SJSA1 (cell line): ENCODE data around the gene OR10A6. TPM values are rescaled to one million over a fixed set of nuclear protein-coding genes. Genes with fewer than 3 reads are reported as not detected.

Experiments used
- DNase-seq, 2 experiments: peaks; one replicate each; pipeline ENCODE4 v3.0.0-alpha.2; 2015 to 2020; ENCODE audit warnings: low spot score in 2 of 2, low read depth in 1 of 2
- H3K27ac ChIP-seq: fragments of 250-450 bp; sonication (Bioruptor Pico); 2 replicates; pipeline ENCODE4 v1.5.1; 2020; ENCODE audit warnings: mild to moderate bottlenecking, moderate library complexity
- H3K27me3 ChIP-seq: fragments of 250-450 bp; sonication (Bioruptor Pico); replicated peaks from 2 replicates; pipeline ENCODE4 v1.5.1; 2020; ENCODE audit warnings: mild to moderate bottlenecking, moderate library complexity
- H3K36me3 ChIP-seq: fragments of 250-450 bp; sonication (Bioruptor Pico); 2 replicates; pipeline ENCODE4 v1.5.1; 2020; ENCODE audit warnings: mild to moderate bottlenecking
- H3K4me1 ChIP-seq: fragments of 250-450 bp; sonication (Bioruptor Pico); replicated peaks from 2 replicates; pipeline ENCODE4 v1.6.1; 2021; ENCODE audit warnings: mild to moderate bottlenecking
- H3K4me3 ChIP-seq: fragments of 250-450 bp; sonication (Bioruptor Pico); 2 replicates; pipeline ENCODE4 v1.5.1; 2020; ENCODE audit warnings: mild to moderate bottlenecking
- H3K9me3 ChIP-seq: fragments of 250-450 bp; sonication (Bioruptor Pico); replicated peaks from 2 replicates; pipeline ENCODE4 v1.5.1; 2020; ENCODE audit warnings: mild to moderate bottlenecking
- total RNA-seq: library from RNA; depleted of rRNA; stranded (reverse); fragments of >200 nt; shearing (Covaris generic); gene quantifications from 2 replicates; pipeline ENCODE4 v1.2.3, GENCODE V29; 2014; rRNA removed

Gene OR10A6
- total RNA-seq, 1 experiment from 2014 or later, result not detected

GRCh38 chr11:7882860-7883259 is 48.2 kb downstream of the OR10A6 start:
- no peak overlapping the region for H3K27ac ChIP-seq
- H3K4me3 ChIP-seq, result no peak overlapping the region
- DNase-seq, result no peak
- H3K4me1 ChIP-seq, result no peaks in the 10 kb centered on the region
- H3K36me3 ChIP-seq, result no peaks in the 10 kb centered on the region
- no peaks in the 10 kb centered on the region for H3K27me3 ChIP-seq
- no peaks in the 10 kb centered on the region for H3K9me3 ChIP-seq

Other genes starting within 250 kb of the OR10A6 start
- gene OVCH2, start 224.8 kb downstream of the OR10A6 start, total RNA-seq, result 0.47 and 0.63 TPM in 2 replicates
- 0.16 and 0.37 TPM in 2 replicates for gene OR5P2, start 134.3 kb downstream of the OR10A6 start, total RNA-seq
- gene OR5P3, start 100.4 kb downstream of the OR10A6 start, total RNA-seq, result 0.61 TPM in 1 of 2 replicates, not detected in the other
- gene OR10A3, start 10.4 kb upstream of the OR10A6 start, total RNA-seq, result not detected in 2 replicates
- not detected in 2 replicates for gene NLRP10, start 34.2 kb upstream of the OR10A6 start, total RNA-seq
- 131 and 201 TPM in 2 replicates for gene EIF3F, start 56.1 kb upstream of the OR10A6 start, total RNA-seq
- gene TUB, start 149.9 kb upstream of the OR10A6 start, total RNA-seq, result 2.3 and 3.0 TPM in 2 replicates
- gene RIC3, start 237.8 kb upstream of the OR10A6 start, total RNA-seq, result not detected in 2 replicates